SU-DHL-6 (cell line): Measurements from ENCODE around the gene ZIC1.

Experiments used
- EZH2phosphoT487 ChIP-seq: fragments of 200-600 bp; sonication (generic), shearing (Covaris generic); conservative IDR thresholded peaks from 2 replicates; pipeline ENCODE4 v1.6.1; 2018; ENCODE audit warnings: mild to moderate bottlenecking, antibody characterized with exemption, low read length, moderate library complexity, mixed read lengths
- TF ChIP-seq, protein P1 (sequence below): fragments of 200-600 bp; sonication (generic); IDR thresholded peaks from one replicate; pipeline ENCODE4 v1.5.1; 2017; ENCODE audit warnings: antibody characterized with exemption, mild to moderate bottlenecking, low read length, moderate library complexity; ENCODE audit not compliant: insufficient read depth, poor library complexity, severe bottlenecking

DNA sequence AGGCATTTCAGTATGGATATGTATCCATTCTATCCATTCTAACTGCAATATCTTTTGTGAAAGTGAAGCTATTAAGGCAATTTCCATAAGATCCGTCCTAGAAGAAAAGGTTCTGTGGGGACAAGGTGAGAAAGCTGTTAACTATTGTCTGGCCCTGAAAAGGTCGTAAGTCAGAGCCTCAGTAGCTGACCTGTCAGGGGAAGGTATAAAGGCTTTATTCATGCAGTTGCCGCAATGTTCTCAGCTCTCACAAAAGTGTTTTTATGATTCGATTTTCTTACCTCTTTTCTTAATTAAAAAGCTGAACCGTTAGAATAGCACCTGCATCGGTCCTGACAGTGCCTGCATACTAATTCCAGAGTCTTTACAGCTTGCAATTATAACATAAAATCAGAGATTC, 27.6 kb upstream of the ZIC1 start:
- TF ChIP-seq, protein P1, sequence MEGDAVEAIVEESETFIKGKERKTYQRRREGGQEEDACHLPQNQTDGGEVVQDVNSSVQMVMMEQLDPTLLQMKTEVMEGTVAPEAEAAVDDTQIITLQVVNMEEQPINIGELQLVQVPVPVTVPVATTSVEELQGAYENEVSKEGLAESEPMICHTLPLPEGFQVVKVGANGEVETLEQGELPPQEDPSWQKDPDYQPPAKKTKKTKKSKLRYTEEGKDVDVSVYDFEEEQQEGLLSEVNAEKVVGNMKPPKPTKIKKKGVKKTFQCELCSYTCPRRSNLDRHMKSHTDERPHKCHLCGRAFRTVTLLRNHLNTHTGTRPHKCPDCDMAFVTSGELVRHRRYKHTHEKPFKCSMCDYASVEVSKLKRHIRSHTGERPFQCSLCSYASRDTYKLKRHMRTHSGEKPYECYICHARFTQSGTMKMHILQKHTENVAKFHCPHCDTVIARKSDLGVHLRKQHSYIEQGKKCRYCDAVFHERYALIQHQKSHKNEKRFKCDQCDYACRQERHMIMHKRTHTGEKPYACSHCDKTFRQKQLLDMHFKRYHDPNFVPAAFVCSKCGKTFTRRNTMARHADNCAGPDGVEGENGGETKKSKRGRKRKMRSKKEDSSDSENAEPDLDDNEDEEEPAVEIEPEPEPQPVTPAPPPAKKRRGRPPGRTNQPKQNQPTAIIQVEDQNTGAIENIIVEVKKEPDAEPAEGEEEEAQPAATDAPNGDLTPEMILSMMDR, result no peak
- TF ChIP-seq EZH2phosphoT487, result no peak
